NB4 (cell line): Measurements from ENCODE around the gene OTUB1.

ENCODE experiments used
- DNase-seq: peaks from one replicate; pipeline ENCODE4 v3.0.0; 2010; ENCODE audit warnings: low read depth
- H3K4me3 ChIP-seq: one replicate; pipeline ENCODE4 v1.5.1; 2011; ENCODE audit warnings: mild to moderate bottlenecking, low read depth, low read length, moderate library complexity
- CTCF ChIP-seq: IDR thresholded peaks from one replicate; pipeline ENCODE4 v1.5.1; 2012; ENCODE audit warnings: low read depth, low read length
- MAX ChIP-seq: IDR thresholded peaks from 2 replicates; pipeline ENCODE4 v1.6.1; 2011; ENCODE audit warnings: low read depth, low read length
- MYC ChIP-seq: IDR thresholded peaks from 2 replicates; pipeline ENCODE4 v1.6.1; 2011; ENCODE audit warnings: low read depth, low read length
- POLR2A ChIP-seq: IDR thresholded peaks from 2 replicates; pipeline ENCODE4 v1.6.1; 2011; ENCODE audit warnings: mild to moderate bottlenecking; ENCODE audit not compliant: insufficient read length; ENCODE audit errors: extremely low read depth

OTUB1 gene

GRCh38 chr11:64038500-64038899 is 52.3 kb downstream of the OTUB1 start:
- DNase-seq = no peak
- H3K4me3 ChIP-seq = no peak overlapping the region
- TF ChIP-seq CTCF (no peak), MYC (no peak), POLR2A (no peak), MAX (no peak)

GRCh38 chr11:64039012-64039665 is 52.9 kb downstream of the OTUB1 start:
- no peak for DNase-seq
- TF ChIP-seq CTCF = no peak
- H3K4me3 ChIP-seq = no peak overlapping the region

GRCh38 chr11:64040684-64041322 is 54.6 kb downstream of the OTUB1 start:
- H3K4me3 ChIP-seq = no peak overlapping the region
- TF ChIP-seq MYC (no peak), CTCF (peak; percentile 47), POLR2A (no peak)
- peak; percentile 44 for DNase-seq

GRCh38 chr11:64041846-64042245 is 55.6 kb downstream of the OTUB1 start:
- DNase-seq = no peak
- TF ChIP-seq POLR2A = no peak
- TF ChIP-seq MAX = no peak
- TF ChIP-seq MYC = no peak
- TF ChIP-seq CTCF = no peak

GRCh38 chr11:64042301-64042700 is 56.1 kb downstream of the OTUB1 start:
- DNase-seq = no peak
- H3K4me3 ChIP-seq = no peak overlapping the region
- no peak for TF ChIP-seq POLR2A
- no peak for TF ChIP-seq MYC
- TF ChIP-seq CTCF = no peak
- TF ChIP-seq MAX = no peak

More at GRCh38 chr11:64041846-64042245, 55.6 kb downstream of the OTUB1 start:
- H3K4me3 ChIP-seq = no peak overlapping the region

- DNase-seq = no peak
- no peak overlapping the region for H3K4me3 ChIP-seq
- TF ChIP-seq MAX = no peak
- no peak for TF ChIP-seq POLR2A
- no peak for TF ChIP-seq MYC
- no peak for TF ChIP-seq CTCF
These were observed 57.3 kb downstream of the OTUB1 start for GRCh38 chr11:64043545-64043944.
